Kidney (tissue), 14 donors: ENCODE data around the gene HEXD. TPM values are rescaled to one million over a fixed set of nuclear protein-coding genes. Genes with fewer than 3 reads are reported as not detected.

ENCODE experiments used
- DNase-seq, 5 donors: peaks; one replicate each; pipeline ENCODE4 v3.0.0-alpha.2; 2013 to 2020
- FAIRE-seq: peaks from 2 replicates; lab custom pipeline; 2012; peaks lifted over from hg19 to GRCh38; lab: Jason Lieb, UNC
- H3K27ac ChIP-seq, 2 donors: one replicate each; pipeline ENCODE4 v1.7.0; 2013; ENCODE audit warnings: low read depth in 2 of 2, low read length in 2 of 2, inconsistent platforms in 1 of 2
- H3K27me3 ChIP-seq: one replicate; pipeline ENCODE4 v1.7.1; 2013; ENCODE audit warnings: low read length, inconsistent platforms; ENCODE audit not compliant: control insufficient read depth, insufficient read depth
- H3K36me3 ChIP-seq, 3 donors: one replicate each; pipeline versions ENCODE4 v1.7.0 to v1.7.1; 2013; ENCODE audit warnings: low read length in 3 of 3, control low read depth in 1 of 3, inconsistent platforms in 1 of 3; ENCODE audit not compliant: insufficient read depth in 3 of 3, control insufficient read depth in 2 of 3
- H3K4me1 ChIP-seq, 3 donors: one replicate each; pipeline versions ENCODE4 v1.7.0 to v1.7.1; 2013; ENCODE audit warnings: low read length in 3 of 3, inconsistent platforms in 1 of 3, low read depth in 1 of 3; ENCODE audit not compliant: control insufficient read depth in 2 of 3, insufficient read depth in 2 of 3
- H3K4me3 ChIP-seq, 3 donors: one replicate each; pipeline versions ENCODE4 v1.7.0 to v1.8.1; 2013; ENCODE audit warnings: low read length in 3 of 3, control low read depth in 1 of 3, inconsistent platforms in 1 of 3
- H3K9ac ChIP-seq, 3 donors: one replicate each; pipeline versions ENCODE4 v1.7.0 to v1.7.1; 2013; ENCODE audit warnings: low read length in 3 of 3, control low read depth in 1 of 3, inconsistent platforms in 1 of 3
- H3K9me3 ChIP-seq, 3 donors: one replicate each; pipeline versions ENCODE4 v1.7.0 to v1.7.1; 2013; ENCODE audit warnings: low read length in 3 of 3, control low read depth in 1 of 3, inconsistent platforms in 1 of 3; ENCODE audit not compliant: control insufficient read depth in 2 of 3, insufficient read depth in 1 of 3
- CTCF ChIP-seq: IDR thresholded peaks from 3 replicates; pipeline ENCODE4 v1.5.1; 2012; ENCODE audit warnings: mild to moderate bottlenecking, moderate library complexity, borderline replicate concordance; ENCODE audit not compliant: insufficient read depth; ENCODE audit errors: extremely low read depth
- intact Hi-C: fragments of 100-400 bp; cut with DNase I; formaldehyde crosslinking; loops from one replicate; pipeline ENCODE4 v1.11.1; 2022
- polyA plus RNA-seq: library from polyadenylated mRNA; stranded (reverse); fragments of 350-450 nt; fragmentation: Illumina TruSeq; extraction: RNeasy Lipid Tissue Mini Kit (QIAGEN cat#74804); gene quantifications from one replicate; pipeline ENCODE4 v1.2.3, GENCODE V29; 2014; ENCODE audit warnings: low read depth, low replicate concordance; ENCODE audit not compliant: insufficient read depth
- total RNA-seq: library from RNA; stranded (reverse); fragmentation: NEBNext Ultra II Directional; extraction: Animal tissue kit (Norgen Biotek cat#: 25700); gene quantifications from one replicate; pipeline ENCODE4 v1.2.1, GENCODE V29; 2021
- donor health status: control.
- donor health status: control.
- donor health status: control.
- donor health status: control.
- donor health status: control.
- donor health status: DM: yes; HTN: yes; CAD: no.
- donor health status: Normal renal cell carcinoma (clear cell type).

HEXD gene
- total and polyA plus RNA-seq, 2 donors from 2014 or later = 39.2 to 42.0 TPM

GRCh38 chr17:82491533-82491932, 73.4 kb downstream of the HEXD start:
- Histone ChIP-seq H3K36me3 (peaks cover 0 to 10% (median 0%) of the 10 kb centered on the region in 3 donors), H3K4me3 (no peak overlapping the region), H3K9me3 (no peaks in the 10 kb centered on the region), H3K9ac (no peak overlapping the region), H3K27ac (no peak overlapping the region), H3K27me3 (no peaks in the 10 kb centered on the region), H3K4me1 (peaks cover 0 to 5% (median 0%) of the 10 kb centered on the region in 3 donors)
- DNase-seq (no peak), FAIRE-seq (no peak)
- TF ChIP-seq CTCF = no peak
- intact Hi-C loops = no loop called here

Other genes starting within 250 kb of the HEXD start
- 79.4 TPM for gene CCDC57, start 205.5 kb upstream of the HEXD start, total RNA-seq
- 46.7 TPM for gene CCDC57, start 205.5 kb upstream of the HEXD start, polyA plus RNA-seq
- gene SLC16A3, start 189.3 kb upstream of the HEXD start, total RNA-seq = 85.7 TPM
- 28.8 TPM for gene SLC16A3, start 189.3 kb upstream of the HEXD start, polyA plus RNA-seq
- 160 TPM for gene CSNK1D, start 144.6 kb upstream of the HEXD start, total RNA-seq
- gene CSNK1D, start 144.6 kb upstream of the HEXD start, polyA plus RNA-seq = 69.7 TPM
- 9.2 TPM for gene CD7, start 100.7 kb upstream of the HEXD start, total RNA-seq
- 1.0 TPM for gene CD7, start 100.7 kb upstream of the HEXD start, polyA plus RNA-seq
- gene SECTM1, start 84.6 kb upstream of the HEXD start, total RNA-seq = 87.5 TPM
- gene SECTM1, start 84.6 kb upstream of the HEXD start, polyA plus RNA-seq = 15.4 TPM
- gene TEX19, start 59.1 kb upstream of the HEXD start, total RNA-seq = not detected
- not detected for gene TEX19, start 59.1 kb upstream of the HEXD start, polyA plus RNA-seq
- gene UTS2R, start 46.6 kb upstream of the HEXD start, total RNA-seq = not detected
- not detected for gene UTS2R, start 46.6 kb upstream of the HEXD start, polyA plus RNA-seq
- gene OGFOD3, start 239 bp downstream of the HEXD start, total RNA-seq = 36.1 TPM
- 27.8 TPM for gene OGFOD3, start 239 bp downstream of the HEXD start, polyA plus RNA-seq
- gene CYBC1, start 32.4 kb downstream of the HEXD start, total RNA-seq = 139 TPM
- gene CYBC1, start 32.4 kb downstream of the HEXD start, polyA plus RNA-seq = 38.2 TPM
- gene NARF, start 40.4 kb downstream of the HEXD start, total RNA-seq = 45.8 TPM
- gene NARF, start 40.4 kb downstream of the HEXD start, polyA plus RNA-seq = 29.1 TPM
- gene FOXK2, start 101.4 kb downstream of the HEXD start, total RNA-seq = 37.9 TPM
- 13.5 TPM for gene FOXK2, start 101.4 kb downstream of the HEXD start, polyA plus RNA-seq
- 65.4 TPM for gene WDR45B, start 230.1 kb downstream of the HEXD start, total RNA-seq
- gene WDR45B, start 230.1 kb downstream of the HEXD start, polyA plus RNA-seq = 64.7 TPM